SU-DHL-6 (cell line): Measurements from ENCODE around the gene RPL11.

Experiments
- EZH2phosphoT487 ChIP-seq: fragments of 200-600 bp; sonication (generic), shearing (Covaris generic); conservative IDR thresholded peaks from 2 replicates; pipeline ENCODE4 v1.6.1; 2018; ENCODE audit warnings: mild to moderate bottlenecking, antibody characterized with exemption, low read length, moderate library complexity, mixed read lengths
- TF ChIP-seq, protein P1 (sequence below): fragments of 200-600 bp; sonication (generic); IDR thresholded peaks from one replicate; pipeline ENCODE4 v1.5.1; 2017; ENCODE audit warnings: antibody characterized with exemption, mild to moderate bottlenecking, low read length, moderate library complexity; ENCODE audit not compliant: insufficient read depth, poor library complexity, severe bottlenecking

DNA sequence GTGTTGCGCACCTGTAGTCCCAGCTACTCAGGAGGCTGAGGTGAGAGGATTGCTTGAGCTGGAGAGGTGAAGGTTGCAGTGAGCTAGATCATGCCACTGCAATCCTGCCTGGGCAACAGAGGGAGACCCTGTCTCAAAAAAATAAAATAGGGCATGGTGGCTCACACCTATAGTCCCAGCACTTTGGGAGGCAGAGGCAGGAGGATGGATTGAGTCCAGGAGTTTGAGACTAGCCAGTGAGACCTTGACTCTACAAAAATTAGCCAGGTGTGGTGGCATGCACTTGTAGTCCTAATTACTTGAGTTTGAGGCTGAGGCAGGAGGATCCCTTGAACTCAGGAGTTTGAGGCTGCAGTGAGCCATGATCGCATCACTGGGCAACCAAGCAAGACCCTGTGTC lies 9.7 kb downstream of the RPL11 start:
- TF ChIP-seq, protein P1, sequence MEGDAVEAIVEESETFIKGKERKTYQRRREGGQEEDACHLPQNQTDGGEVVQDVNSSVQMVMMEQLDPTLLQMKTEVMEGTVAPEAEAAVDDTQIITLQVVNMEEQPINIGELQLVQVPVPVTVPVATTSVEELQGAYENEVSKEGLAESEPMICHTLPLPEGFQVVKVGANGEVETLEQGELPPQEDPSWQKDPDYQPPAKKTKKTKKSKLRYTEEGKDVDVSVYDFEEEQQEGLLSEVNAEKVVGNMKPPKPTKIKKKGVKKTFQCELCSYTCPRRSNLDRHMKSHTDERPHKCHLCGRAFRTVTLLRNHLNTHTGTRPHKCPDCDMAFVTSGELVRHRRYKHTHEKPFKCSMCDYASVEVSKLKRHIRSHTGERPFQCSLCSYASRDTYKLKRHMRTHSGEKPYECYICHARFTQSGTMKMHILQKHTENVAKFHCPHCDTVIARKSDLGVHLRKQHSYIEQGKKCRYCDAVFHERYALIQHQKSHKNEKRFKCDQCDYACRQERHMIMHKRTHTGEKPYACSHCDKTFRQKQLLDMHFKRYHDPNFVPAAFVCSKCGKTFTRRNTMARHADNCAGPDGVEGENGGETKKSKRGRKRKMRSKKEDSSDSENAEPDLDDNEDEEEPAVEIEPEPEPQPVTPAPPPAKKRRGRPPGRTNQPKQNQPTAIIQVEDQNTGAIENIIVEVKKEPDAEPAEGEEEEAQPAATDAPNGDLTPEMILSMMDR = no peak
- TF ChIP-seq EZH2phosphoT487 = no peak
